Measurements from ENCODE around the gene CYP26A1.
A peak's percentile ranks its signal among the peaks of the same experiment; 100 is the strongest.
"Not testable (repeated sequence)": the region's sequence is repeated elsewhere in the genome, so short reads cannot be mapped to it uniquely, and the experiment has no call there.

CYP26A1 gene

DNA sequence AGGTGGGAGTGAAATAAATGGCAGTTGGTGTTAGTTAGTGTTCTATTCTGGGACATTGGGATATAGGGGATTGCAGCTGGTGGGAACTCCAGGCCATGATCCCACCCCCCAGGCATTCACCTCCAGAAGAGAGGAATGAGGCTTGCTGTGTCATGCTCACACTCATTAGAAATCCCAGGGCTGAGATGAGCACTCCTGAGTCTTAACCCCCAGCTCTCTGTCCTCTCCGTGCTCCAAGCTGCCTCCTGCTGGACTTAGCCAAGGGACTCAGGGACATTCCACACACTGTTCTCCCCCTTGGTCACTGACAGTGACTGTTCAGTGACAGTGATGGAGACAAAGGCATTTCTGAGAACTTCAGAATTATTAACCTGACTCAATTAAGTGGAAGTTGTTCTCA, 21.5 kb downstream of the CYP26A1 start:
- Histone ChIP-seq H3K4me3 (no peak overlapping the region), H3K27me3 (ENCODE audit: low read depth) (no peaks in the 10 kb centered on the region), H3K36me3 (replicated peaks) (no peaks in the 10 kb centered on the region), H3K4me1 (no peaks in the 10 kb centered on the region), H3K9me3 (no peaks in the 10 kb centered on the region)
- no peak for DNase-seq (ENCODE audit: low spot score in 2 of 2)
- in situ Hi-C loops (cut with MboI; ENCODE audit: low sequenced_read_pairs): loop anchor here (25.0 kb wide), 1 partner anchor 392 kb away; the partner anchor contains the start of genes CEP55 and MYOF

DNA sequence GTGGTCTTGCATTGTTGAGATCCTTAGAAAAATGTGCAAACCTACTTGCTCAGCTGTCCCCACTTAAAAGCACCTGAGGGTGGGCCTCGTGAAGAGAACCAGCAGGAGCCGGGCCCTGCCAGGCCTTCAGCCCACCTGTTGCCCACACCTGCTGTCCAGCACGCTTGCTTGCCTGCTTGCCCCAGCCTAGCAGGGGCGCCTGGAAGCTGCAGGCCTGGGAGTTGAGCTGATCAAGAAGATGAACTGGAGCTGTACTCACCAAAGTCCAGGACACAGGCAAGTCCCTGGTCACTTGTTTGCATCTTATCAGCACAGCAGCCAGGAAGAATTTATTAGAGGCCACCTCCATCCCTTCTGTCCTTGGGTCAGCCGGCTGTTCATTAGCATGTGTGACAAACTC, 23.2 kb downstream of the CYP26A1 start:
- no peaks in the 10 kb centered on the region for H3K27me3 ChIP-seq (ENCODE audit: low read depth)
- DNase-seq (ENCODE audit: low spot score in 2 of 2): no peak
- in situ Hi-C loops (cut with MboI; ENCODE audit: low sequenced_read_pairs): loop anchor here (25.0 kb wide), 1 partner anchor 390 kb away; the partner anchor contains the start of genes CEP55 and MYOF
- no peaks in the 10 kb centered on the region for H3K9me3 ChIP-seq
- H3K4me1 ChIP-seq: no peaks in the 10 kb centered on the region
- no peak overlapping the region for H3K4me3 ChIP-seq
- H3K36me3 ChIP-seq (replicated peaks): no peaks in the 10 kb centered on the region

DNA sequence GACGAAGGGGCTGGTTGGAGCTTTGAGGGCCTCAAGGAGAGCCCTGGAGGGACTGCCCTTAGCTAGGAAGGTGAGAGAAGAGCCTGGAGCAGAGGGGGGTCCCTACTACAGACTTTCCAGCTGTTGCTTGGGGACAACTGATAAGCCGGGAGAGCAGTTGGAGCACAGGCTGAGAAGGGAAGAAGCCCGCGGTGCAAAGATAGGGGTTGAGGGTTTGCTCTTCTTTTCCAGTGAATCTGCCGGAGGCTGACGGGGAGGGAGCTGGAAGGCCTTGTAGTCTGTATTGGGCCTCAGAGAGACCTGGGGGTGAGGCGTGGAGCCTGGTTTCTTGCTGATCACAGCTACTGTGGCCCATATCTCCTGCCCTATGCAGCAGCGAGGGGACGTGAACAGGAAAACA, 23.7 kb downstream of the CYP26A1 start:
- Histone ChIP-seq H3K4me3 (no peak overlapping the region), H3K9me3 (no peaks in the 10 kb centered on the region), H3K4me1 (no peaks in the 10 kb centered on the region), H3K36me3 (replicated peaks) (no peaks in the 10 kb centered on the region), H3K27me3 (ENCODE audit: low read depth) (no peaks in the 10 kb centered on the region)
- in situ Hi-C loops (cut with MboI; ENCODE audit: low sequenced_read_pairs): loop anchor here (25.0 kb wide), 1 partner anchor 390 kb away; the partner anchor contains the start of genes CEP55 and MYOF
- no peak for DNase-seq (ENCODE audit: low spot score in 2 of 2)

DNA sequence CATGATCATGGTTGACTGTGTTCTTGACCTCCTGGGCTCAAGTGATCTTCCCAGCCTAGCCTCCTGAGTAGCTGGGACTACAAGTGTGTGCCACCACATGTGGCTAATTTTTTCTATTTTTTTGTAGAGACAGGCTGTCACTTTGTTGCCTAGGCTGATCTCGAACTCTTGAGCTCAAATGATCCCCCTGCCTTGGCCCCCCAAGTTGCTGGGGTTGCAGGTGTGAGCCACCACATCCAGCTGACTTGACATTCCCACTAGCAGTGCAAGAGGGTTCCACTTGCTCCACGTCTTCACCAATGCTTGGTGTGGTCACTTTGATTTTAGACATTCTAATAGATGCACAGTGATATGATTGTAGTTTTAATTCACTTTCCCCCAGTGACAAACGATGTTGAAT, 25.1 kb downstream of the CYP26A1 start:
- DNase-seq (ENCODE audit: low spot score in 2 of 2): no peak
- Histone ChIP-seq H3K27me3 (ENCODE audit: low read depth) (no peaks in the 10 kb centered on the region), H3K4me3 (no peak overlapping the region), H3K9me3 (peaks cover 1% of the 10 kb centered on the region; the same call in 1 of the 2 replicates), H3K36me3 (replicated peaks) (no peaks in the 10 kb centered on the region), H3K4me1 (no peaks in the 10 kb centered on the region)
- in situ Hi-C loops (cut with MboI; ENCODE audit: low sequenced_read_pairs): loop anchor here (25.0 kb wide), 1 partner anchor 388 kb away; the partner anchor contains the start of genes CEP55 and MYOF

DNA sequence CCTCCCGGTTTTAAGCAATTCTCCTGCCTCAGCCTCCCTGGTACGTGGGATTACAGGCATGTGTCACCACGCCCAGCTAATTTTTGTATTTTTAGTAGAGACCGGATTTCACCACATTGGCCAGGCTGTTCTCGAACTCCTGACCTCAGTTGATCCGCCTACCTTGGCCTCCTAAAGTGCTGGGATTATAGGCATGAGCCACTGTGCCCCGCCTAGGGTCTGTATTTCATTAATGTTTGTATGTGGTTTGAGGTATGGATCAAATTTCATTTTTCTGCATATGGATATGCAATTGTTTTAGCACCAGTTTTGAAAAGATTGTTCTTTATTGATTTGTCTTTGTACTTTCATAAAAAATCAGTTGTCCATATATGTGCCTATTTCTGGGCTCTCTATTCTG, 26.0 kb downstream of the CYP26A1 start:
- no peak for DNase-seq (ENCODE audit: low spot score in 2 of 2)
- in situ Hi-C loops (cut with MboI; ENCODE audit: low sequenced_read_pairs): loop anchor here (25.0 kb wide), 1 partner anchor 388 kb away; the partner anchor contains the start of genes CEP55 and MYOF
- no peaks in the 10 kb centered on the region for H3K36me3 ChIP-seq (replicated peaks)
- peaks cover 4% of the 10 kb centered on the region; the same call in 1 of the 2 replicates for H3K9me3 ChIP-seq
- H3K4me3 ChIP-seq: no peak overlapping the region
- no peaks in the 10 kb centered on the region for H3K4me1 ChIP-seq
- H3K27me3 ChIP-seq (ENCODE audit: low read depth): no peaks in the 10 kb centered on the region

DNA sequence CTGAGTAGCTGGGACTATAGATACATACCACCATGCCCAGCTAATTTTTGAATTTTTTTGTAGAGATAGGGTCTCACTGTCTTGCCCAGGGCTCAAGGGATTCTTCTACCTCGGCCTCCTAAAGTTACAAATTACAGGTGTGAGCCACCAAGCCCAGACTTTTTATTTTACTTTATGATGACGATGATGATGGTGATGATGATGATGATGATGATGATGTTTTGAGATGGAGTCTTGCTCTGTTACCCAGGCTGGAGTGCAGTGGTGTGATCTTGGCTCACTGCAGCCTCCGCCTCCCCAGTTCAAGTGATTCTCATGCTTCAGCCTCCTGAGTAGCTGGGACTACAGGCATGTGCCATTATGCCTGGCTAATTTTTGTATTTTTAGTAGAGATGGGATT, 27.5 kb downstream of the CYP26A1 start:
- H3K36me3 ChIP-seq (replicated peaks); H3K4me1 ChIP-seq; H3K27me3 ChIP-seq (ENCODE audit: low read depth); H3K4me3 ChIP-seq; DNase-seq (ENCODE audit: low spot score in 2 of 2); in situ Hi-C loops (cut with MboI; ENCODE audit: low sequenced_read_pairs); H3K9me3 ChIP-seq: not testable (repeated sequence)

DNA sequence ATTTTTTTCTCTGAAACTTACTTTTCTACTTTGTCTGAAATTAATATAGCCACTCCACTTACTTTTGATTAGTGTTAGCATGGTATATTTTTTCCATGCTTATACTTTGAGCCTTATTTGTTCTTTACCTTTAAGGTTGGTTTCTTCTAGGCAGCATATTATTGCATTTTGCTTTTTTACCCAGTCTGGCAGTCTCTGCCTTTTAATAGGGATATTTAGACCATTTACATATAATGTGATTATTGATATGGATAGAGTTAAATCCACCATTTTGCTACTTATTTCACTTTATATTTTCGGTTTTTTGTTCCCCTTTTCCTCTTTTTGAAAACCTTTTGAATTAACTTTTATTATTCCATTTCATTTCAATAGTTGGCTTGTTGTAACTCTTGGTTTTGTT, 30.3 kb downstream of the CYP26A1 start:
- Histone ChIP-seq H3K4me1 (no peaks in the 10 kb centered on the region), H3K9me3 (peaks cover 4% of the 10 kb centered on the region; the same call in 1 of the 2 replicates), H3K4me3 (no peak overlapping the region), H3K27me3 (ENCODE audit: low read depth) (no peaks in the 10 kb centered on the region), H3K36me3 (replicated peaks) (no peaks in the 10 kb centered on the region)
- no peak for DNase-seq (ENCODE audit: low spot score in 2 of 2)
- in situ Hi-C loops (cut with MboI; ENCODE audit: low sequenced_read_pairs): no loop called here

DNA sequence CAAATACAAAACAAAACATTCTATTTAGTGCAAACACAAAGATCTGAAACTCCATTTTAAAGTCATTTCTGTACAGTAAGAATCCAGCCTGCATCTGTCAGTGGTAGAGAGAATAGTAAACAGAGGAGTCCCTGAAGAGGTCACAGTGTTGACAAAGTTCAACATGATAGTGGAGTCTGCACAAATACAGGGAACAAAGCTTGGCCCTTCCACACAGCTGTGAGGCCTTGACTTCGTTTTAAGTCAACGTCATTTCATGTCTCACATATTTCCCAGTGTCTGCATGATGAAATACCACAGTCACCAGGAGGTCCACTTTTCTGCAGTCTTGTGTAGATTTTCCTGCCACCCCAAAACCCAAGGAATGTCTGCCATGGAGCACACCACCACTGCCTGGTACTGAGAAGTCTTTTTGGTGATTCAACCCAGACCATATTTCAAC, 33.0 kb downstream of the CYP26A1 start:
- in situ Hi-C loops (cut with MboI; ENCODE audit: low sequenced_read_pairs): no loop called here
- no peaks in the 10 kb centered on the region for H3K4me1 ChIP-seq
- H3K9me3 ChIP-seq: peaks cover 4% of the 10 kb centered on the region; the same call in 1 of the 2 replicates
- no peaks in the 10 kb centered on the region for H3K36me3 ChIP-seq (replicated peaks)
- no peak for DNase-seq (ENCODE audit: low spot score in 2 of 2)
- no peak overlapping the region for H3K4me3 ChIP-seq
- no peaks in the 10 kb centered on the region for H3K27me3 ChIP-seq (ENCODE audit: low read depth)

DNA sequence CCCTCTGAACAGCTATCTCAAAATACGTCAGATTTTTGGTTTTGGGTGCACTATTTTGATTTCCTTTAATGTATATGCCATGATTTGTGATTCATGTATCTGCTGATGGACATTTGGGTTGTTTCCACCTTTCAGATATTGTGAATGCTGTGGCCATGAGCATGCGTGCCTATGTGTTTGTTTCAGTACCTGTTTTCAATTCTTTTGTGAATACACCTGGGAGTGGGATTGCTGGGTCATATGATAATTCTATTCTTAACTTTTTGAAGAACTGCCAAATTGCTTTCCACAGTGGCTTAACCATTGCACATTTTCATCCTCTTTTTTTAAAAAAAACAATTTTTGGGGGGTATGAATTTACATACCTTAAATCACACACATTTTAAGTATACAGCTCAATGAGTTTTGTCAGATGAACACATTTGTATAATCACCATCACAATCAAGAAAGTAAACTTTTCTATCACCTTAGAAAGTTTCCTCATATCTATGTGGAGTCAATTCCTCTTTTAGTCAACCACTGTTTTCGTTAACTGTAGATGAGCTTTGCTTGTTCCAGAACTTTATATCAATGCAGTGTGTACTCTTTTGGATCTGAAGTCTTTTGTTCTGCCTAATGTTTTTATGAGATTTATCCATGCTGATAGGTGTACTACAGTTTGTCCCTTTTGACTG, 36.9 kb downstream of the CYP26A1 start:
- Histone ChIP-seq H3K4me3 (no peak overlapping the region), H3K36me3 (replicated peaks) (no peaks in the 10 kb centered on the region), H3K27me3 (ENCODE audit: low read depth) (no peaks in the 10 kb centered on the region), H3K9me3 (no peaks in the 10 kb centered on the region), H3K4me1 (peaks cover 3% of the 10 kb centered on the region; the same call in 1 of the 2 replicates)
- in situ Hi-C loops (cut with MboI; ENCODE audit: low sequenced_read_pairs): no loop called here
- no peak for DNase-seq (ENCODE audit: low spot score in 2 of 2)

DNA sequence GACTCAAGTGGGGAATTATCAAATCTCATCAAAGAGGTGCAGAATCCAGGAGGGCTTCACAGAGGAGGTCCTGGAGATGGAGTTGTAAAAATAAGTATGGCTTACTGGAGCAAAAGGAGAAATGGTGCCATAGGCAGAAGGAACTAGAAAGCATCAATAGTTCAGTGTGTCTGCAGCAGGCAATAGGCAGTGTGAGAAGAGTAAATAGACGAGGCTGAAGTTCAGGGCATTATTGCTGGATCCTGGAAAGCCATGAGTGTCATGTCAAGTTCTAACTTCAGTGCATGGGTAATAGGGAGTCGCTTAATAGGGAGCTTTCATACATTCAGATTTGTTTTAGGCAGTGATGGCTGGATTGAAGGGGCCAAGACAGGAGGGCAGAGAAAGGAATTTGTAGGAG, 39.3 kb downstream of the CYP26A1 start:
- in situ Hi-C loops (cut with MboI; ENCODE audit: low sequenced_read_pairs): no loop called here
- Histone ChIP-seq H3K4me1 (peaks cover 4% of the 10 kb centered on the region; the same call in 1 of the 2 replicates), H3K27me3 (ENCODE audit: low read depth) (no peaks in the 10 kb centered on the region), H3K36me3 (replicated peaks) (no peaks in the 10 kb centered on the region), H3K4me3 (no peak overlapping the region), H3K9me3 (no peaks in the 10 kb centered on the region)
- no peak for DNase-seq (ENCODE audit: low spot score in 2 of 2)

DNA sequence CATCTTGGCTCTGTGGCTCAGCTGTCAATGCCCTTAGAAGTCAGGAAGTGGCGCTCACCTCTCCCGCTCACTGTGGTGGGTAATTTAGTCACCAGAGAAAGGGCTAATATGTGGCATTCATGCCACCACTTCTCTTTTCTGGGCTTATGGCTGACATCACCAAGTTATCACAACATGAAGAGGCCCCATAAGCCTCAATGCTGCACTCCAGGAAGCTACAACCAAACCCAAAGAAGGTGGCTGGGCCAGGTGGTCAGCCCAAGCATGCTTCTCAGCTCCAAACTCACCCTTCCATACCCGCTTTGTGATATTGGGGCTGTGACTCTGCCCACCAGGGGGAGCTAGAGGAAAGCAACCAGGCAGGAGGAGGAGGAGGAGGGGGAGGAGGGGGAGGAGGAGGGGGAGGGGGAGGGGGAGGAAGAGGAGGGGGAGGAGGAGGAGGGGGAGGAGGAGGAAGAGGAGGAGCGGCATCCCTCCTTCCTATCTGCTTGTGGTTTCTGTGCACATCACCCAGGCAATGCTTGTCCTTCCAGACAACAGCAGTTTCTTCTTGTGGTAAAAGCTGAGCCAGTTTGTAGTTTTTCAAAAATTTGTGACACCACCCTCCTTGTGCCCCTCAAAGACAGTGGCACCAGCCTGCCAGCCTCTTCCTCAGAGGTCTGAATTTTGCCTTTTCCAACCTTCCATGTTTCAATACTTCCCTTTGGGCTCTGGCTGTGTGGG, 42.1 kb downstream of the CYP26A1 start:
- in situ Hi-C loops (cut with MboI; ENCODE audit: low sequenced_read_pairs): no loop called here
- no peaks in the 10 kb centered on the region for H3K9me3 ChIP-seq
- peak; percentile 42 to 89 for DNase-seq (ENCODE audit: low spot score in 2 of 2)

DNA sequence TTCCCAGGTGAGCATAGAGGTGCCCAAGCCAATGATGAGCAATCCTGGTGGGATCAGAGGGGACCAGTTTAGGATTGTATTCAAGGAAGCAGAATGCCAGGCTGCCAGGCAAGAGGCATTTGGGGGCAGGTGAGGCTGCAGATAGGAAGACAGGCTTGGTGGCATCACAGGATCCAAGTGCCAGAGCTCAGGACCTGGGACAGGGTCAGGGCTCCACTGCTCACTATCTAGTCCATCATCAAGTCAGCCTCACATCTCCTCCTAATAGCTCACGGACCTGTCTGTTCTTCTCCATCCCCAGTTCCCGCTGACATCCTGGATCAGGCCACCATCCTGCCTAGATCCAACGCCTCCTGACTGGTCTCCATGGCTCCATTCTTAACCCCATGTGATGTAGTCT, 47.6 kb downstream of the CYP26A1 start:
- no peaks in the 10 kb centered on the region for H3K27me3 ChIP-seq (ENCODE audit: low read depth)
- DNase-seq (ENCODE audit: low spot score in 2 of 2): no peak
- in situ Hi-C loops (cut with MboI; ENCODE audit: low sequenced_read_pairs): no loop called here
- peaks cover 2% of the 10 kb centered on the region for H3K9me3 ChIP-seq
- H3K4me1 ChIP-seq: no peaks in the 10 kb centered on the region
- H3K4me3 ChIP-seq: no peak overlapping the region
- H3K36me3 ChIP-seq (replicated peaks): no peaks in the 10 kb centered on the region

More for the DNA sequence above, 42.1 kb downstream of the CYP26A1 start:
- peaks cover 4% of the 10 kb centered on the region; the same call in 1 of the 2 replicates for H3K4me1 ChIP-seq
- H3K36me3 ChIP-seq (replicated peaks): no peaks in the 10 kb centered on the region
- H3K27me3 ChIP-seq (ENCODE audit: low read depth): no peaks in the 10 kb centered on the region
- no peak overlapping the region for H3K4me3 ChIP-seq

DNA sequence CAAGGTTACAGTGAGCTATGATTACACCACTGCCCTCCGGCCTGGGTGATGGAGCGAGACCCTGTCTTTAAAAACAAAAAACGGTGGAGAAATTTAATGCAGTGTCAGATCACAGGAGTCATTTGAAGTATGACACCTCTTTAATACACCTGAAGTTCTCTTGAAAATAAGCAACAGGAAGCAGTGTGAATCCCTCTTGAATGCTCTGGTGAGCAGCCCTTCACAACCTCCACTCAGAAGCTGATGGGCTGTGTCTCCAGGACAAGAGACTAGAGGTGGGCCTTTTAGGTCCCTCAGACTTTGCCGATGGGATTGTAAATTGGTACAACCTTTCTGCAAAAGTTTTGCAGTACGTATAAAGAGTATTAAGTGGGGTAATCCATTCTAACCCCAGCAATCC, 50.1 kb downstream of the CYP26A1 start:
- no peak for DNase-seq (ENCODE audit: low spot score in 2 of 2)
- Histone ChIP-seq H3K4me3 (no peak overlapping the region), H3K9me3 (peaks cover 11% of the 10 kb centered on the region), H3K4me1 (no peaks in the 10 kb centered on the region), H3K36me3 (replicated peaks) (no peaks in the 10 kb centered on the region), H3K27me3 (ENCODE audit: low read depth) (no peaks in the 10 kb centered on the region)
- in situ Hi-C loops (cut with MboI; ENCODE audit: low sequenced_read_pairs): no loop called here

Data from HAP-1 (cell line).